ENCODE measurements around the gene EAF1. TPM values are rescaled to one million over a fixed set of nuclear protein-coding genes. Genes with fewer than 3 reads are reported as not detected.

Gene EAF1
- polyA plus RNA-seq, 1 donor (not counting 4 experiments of a cell fraction or from before 2014, with no cell fraction given): 13.7 TPM

GRCh38 chr3:15433531-15433930, 6.1 kb downstream of the EAF1 start:
- H3K79me2 ChIP-seq (ENCODE audit: control insufficient read depth, insufficient read depth, low read length): peaks cover 31% of the 10 kb centered on the region
- H3K4me1 ChIP-seq (ENCODE audit: control insufficient read depth, extremely low read depth, insufficient read depth, low read length): peaks cover 7% of the 10 kb centered on the region
- peaks cover 6% of the 10 kb centered on the region for H3K9me1 ChIP-seq (ENCODE audit: control insufficient read depth, extremely low read depth, insufficient read depth, low read length)
- TF ChIP-seq EZH2 (IDR thresholded peaks at IDR 0.05; ENCODE audit: low read length) (no peak), CTCF (optimal IDR thresholded peaks at IDR 0.05 in 1 of 3, IDR thresholded peaks at IDR 0.05 in 1 of 3, conservative IDR thresholded peaks at IDR 0.05 in 1 of 3; ENCODE audit: extremely low read depth in 1 of 3, insufficient read depth in 2 of 3, low read length in 3 of 3) (no peak)
- H3K27ac ChIP-seq (ENCODE audit: control insufficient read depth, insufficient read depth, low read length): no peak overlapping the region
- no peak overlapping the region for H3K4me2 ChIP-seq (ENCODE audit: control insufficient read depth, extremely low read depth, insufficient read depth, low read depth, low read length)
- dilution Hi-C loops (cut with MboI; ENCODE audit: extremely low pct_ligation_motif_present, low sequenced_read_pairs): no loop called here
- no peaks in the 10 kb centered on the region for H3K27me3 ChIP-seq (ENCODE audit: control insufficient read depth, extremely low read depth, insufficient read depth, low read length)
- DNase-seq (ENCODE audit: low read depth, low spot score) (no peak), FAIRE-seq (no peak)
- no peaks in the 10 kb centered on the region for H3K9me3 ChIP-seq (ENCODE audit: control insufficient read depth, low read depth, low read length)
- no peak overlapping the region for H3K4me3 ChIP-seq (ENCODE audit: control insufficient read depth in 2 of 3, extremely low read depth in 1 of 3, insufficient read depth in 2 of 3, low read depth in 1 of 3, low read length in 3 of 3)
- peaks cover 8% of the 10 kb centered on the region for H4K20me1 ChIP-seq (ENCODE audit: control insufficient read depth, extremely low read depth, insufficient read depth, low read length)
- H2AFZ ChIP-seq (ENCODE audit: control insufficient read depth, low read length): no peak overlapping the region
- peaks cover 25 to 39% of the 10 kb centered on the region in 2 experiments for H3K36me3 ChIP-seq (ENCODE audit: control insufficient read depth in 2 of 2, extremely low read depth in 1 of 2, insufficient read depth in 2 of 2, low read length in 2 of 2)
- no peak overlapping the region for H3K9ac ChIP-seq (ENCODE audit: control insufficient read depth, extremely low read depth, insufficient read depth, low read length)

- Histone ChIP-seq H4K20me1 (ENCODE audit: control insufficient read depth, extremely low read depth, insufficient read depth, low read length) (no peaks in the 10 kb centered on the region), H3K9ac (ENCODE audit: control insufficient read depth, extremely low read depth, insufficient read depth, low read length) (no peak overlapping the region), H3K27me3 (ENCODE audit: control insufficient read depth, extremely low read depth, insufficient read depth, low read length) (no peaks in the 10 kb centered on the region), H3K79me2 (ENCODE audit: control insufficient read depth, insufficient read depth, low read length) (peaks cover 20% of the 10 kb centered on the region), H3K36me3 (ENCODE audit: control insufficient read depth in 2 of 2, extremely low read depth in 1 of 2, insufficient read depth in 2 of 2, low read length in 2 of 2) (peaks cover 30 to 46% of the 10 kb centered on the region in 2 experiments), H3K4me3 (ENCODE audit: control insufficient read depth in 2 of 3, extremely low read depth in 1 of 3, insufficient read depth in 2 of 3, low read depth in 1 of 3, low read length in 3 of 3) (no peak overlapping the region), H2AFZ (ENCODE audit: control insufficient read depth, low read length) (no peak overlapping the region), H3K4me2 (ENCODE audit: control insufficient read depth, extremely low read depth, insufficient read depth, low read depth, low read length) (no peak overlapping the region), H3K4me1 (ENCODE audit: control insufficient read depth, extremely low read depth, insufficient read depth, low read length) (peaks cover 8% of the 10 kb centered on the region), H3K9me1 (ENCODE audit: control insufficient read depth, extremely low read depth, insufficient read depth, low read length) (peaks cover 2% of the 10 kb centered on the region), H3K9me3 (ENCODE audit: control insufficient read depth, low read depth, low read length) (no peaks in the 10 kb centered on the region), H3K27ac (ENCODE audit: control insufficient read depth, insufficient read depth, low read length) (no peak overlapping the region)
- no peak for FAIRE-seq
- TF ChIP-seq CTCF (optimal IDR thresholded peaks at IDR 0.05 in 1 of 3, IDR thresholded peaks at IDR 0.05 in 1 of 3, conservative IDR thresholded peaks at IDR 0.05 in 1 of 3; ENCODE audit: extremely low read depth in 1 of 3, insufficient read depth in 2 of 3, low read length in 3 of 3) (no peak), EZH2 (IDR thresholded peaks at IDR 0.05; ENCODE audit: low read length) (no peak)
- dilution Hi-C loops (cut with MboI; ENCODE audit: extremely low pct_ligation_motif_present, low sequenced_read_pairs): no loop called here
- no peak for DNase-seq (ENCODE audit: low read depth, low spot score)
Observed at GRCh38 chr3:15434756-15435155, 7.4 kb downstream of the EAF1 start.
